Left ventricle myocardium inferior (tissue), 1 donor: ENCODE data around the gene PDK2. TPM values are rescaled to one million over a fixed set of nuclear protein-coding genes. Genes with fewer than 3 reads are reported as not detected.
"Not testable (repeated sequence)": the region's sequence is repeated elsewhere in the genome, so short reads cannot be mapped to it uniquely, and the experiment has no call there.

Experiments used
- DNase-seq: peaks from one replicate; pipeline ENCODE4 v3.0.0-alpha.2; 2020
- H3K27ac ChIP-seq: fragments of 200-600 bp; replicated peaks from 2 replicates; pipeline ENCODE4 v1.8.0; 2021
- H3K27me3 ChIP-seq: fragments of 200-600 bp; 2 replicates; pipeline ENCODE4 v1.8.0; 2021; ENCODE audit warnings: low read depth
- H3K36me3 ChIP-seq: fragments of 200-600 bp; 2 replicates; pipeline ENCODE4 v1.8.0; 2021
- H3K4me1 ChIP-seq: fragments of 200-600 bp; 2 replicates; pipeline ENCODE4 v1.8.0; 2021
- H3K4me3 ChIP-seq: fragments of 200-600 bp; 2 replicates; pipeline ENCODE4 v1.8.0; 2021; ENCODE audit warnings: mild to moderate bottlenecking, moderate library complexity
- H3K9me3 ChIP-seq: fragments of 200-600 bp; replicated peaks from 2 replicates; pipeline ENCODE4 v1.8.0; 2021
- CTCF ChIP-seq: fragments of 200-600 bp; IDR thresholded peaks from 2 replicates; pipeline ENCODE4 v1.8.0; 2021; ENCODE audit warnings: antibody characterized with exemption, mild to moderate bottlenecking, borderline replicate concordance
- intact Hi-C: fragments of 100-400 bp; cut with micrococcal nuclease; formaldehyde crosslinking; loops from one replicate; pipeline ENCODE4 v1.11.0; 2022
- total RNA-seq: library from RNA; stranded (reverse); fragmentation: NEBNext Ultra II Directional; extraction: Animal tissue kit (Norgen Biotek cat#: 25700); gene quantifications from one replicate; pipeline ENCODE4 v1.2.1, GENCODE V29; 2021
- donor health status: DM: no; HTN: yes; CAD: no; lungs with severe emphysema.

PDK2 gene
- total RNA-seq, 1 donor from 2014 or later = 206 TPM

GRCh38 chr17:50059256-50059655 lies 35.9 kb upstream of the PDK2 start:
- intact Hi-C loops = no loop called here
- Histone ChIP-seq H3K9me3 (no peaks in the 10 kb centered on the region), H3K27me3 (no peaks in the 10 kb centered on the region), H3K4me1 (peaks cover 100% of the 10 kb centered on the region), H3K27ac (peak overlapping the region; percentile 91), H3K4me3 (peak overlapping the region; percentile 47), H3K36me3 (no peaks in the 10 kb centered on the region)
- no peak for TF ChIP-seq CTCF
- no peak for DNase-seq

- Histone ChIP-seq H3K36me3 (no peaks in the 10 kb centered on the region), H3K27ac (peak overlapping the region; percentile 91), H3K4me1 (peaks cover 100% of the 10 kb centered on the region), H3K9me3 (no peaks in the 10 kb centered on the region), H3K4me3 (peak overlapping the region; percentile 47), H3K27me3 (no peaks in the 10 kb centered on the region)
- no peak for DNase-seq
- intact Hi-C loops = no loop called here
- no peak for TF ChIP-seq CTCF
Measured at GRCh38 chr17:50059759-50060273, 35.3 kb upstream of the PDK2 start.

- DNase-seq = peak; percentile 90
- H3K27ac ChIP-seq = peak overlapping the region; percentile 91
- H3K4me3 ChIP-seq = peak overlapping the region; percentile 55
- no peak for TF ChIP-seq CTCF
- H3K36me3 ChIP-seq = no peaks in the 10 kb centered on the region
- H3K4me1 ChIP-seq = peaks cover 100% of the 10 kb centered on the region
- intact Hi-C loops = no loop called here
- no peaks in the 10 kb centered on the region for H3K9me3 ChIP-seq
- H3K27me3 ChIP-seq = no peaks in the 10 kb centered on the region
Measured at GRCh38 chr17:50060951-50061712, 34.0 kb upstream of the PDK2 start.

GRCh38 chr17:50061713-50062045 lies 33.5 kb upstream of the PDK2 start:
- H3K36me3 ChIP-seq, DNase-seq, H3K9me3 ChIP-seq, intact Hi-C loops, H3K27me3 ChIP-seq: not testable (repeated sequence)
- Histone ChIP-seq H3K27ac (peak overlapping the region; percentile 91), H3K4me3 (peak overlapping the region; percentile 55), H3K4me1 (peaks cover 100% of the 10 kb centered on the region)

- H3K9me3 ChIP-seq = no peaks in the 10 kb centered on the region
- H3K36me3 ChIP-seq = no peaks in the 10 kb centered on the region
- peak overlapping the region; percentile 55 for H3K4me3 ChIP-seq
- H3K4me1 ChIP-seq = peaks cover 100% of the 10 kb centered on the region
- DNase-seq = peak; percentile 83
- TF ChIP-seq CTCF = no peak
- H3K27me3 ChIP-seq = no peaks in the 10 kb centered on the region
- H3K27ac ChIP-seq = peak overlapping the region; percentile 91
- intact Hi-C loops = no loop called here
Measured at GRCh38 chr17:50062293-50063243, 32.6 kb upstream of the PDK2 start.
